ENCODE data around the gene AKTIP.

- TF ChIP-seq POLR2AphosphoS5 (IDR thresholded peaks at IDR 0.05; ENCODE audit: low read depth, low read length) (no peak), ZBTB33 (IDR thresholded peaks at IDR 0.05; ENCODE audit: extremely low read depth, insufficient replicate concordance, low read length) (no peak), CTCF (IDR thresholded peaks at IDR 0.05 in 2 of 3, conservative IDR thresholded peaks at IDR 0.05 in 1 of 3; ENCODE audit: borderline replicate concordance in 1 of 3, insufficient read depth in 1 of 3, low read depth in 2 of 3, low read length in 2 of 3) (no peak), EZH2phosphoT487 (IDR thresholded peaks at IDR 0.05; ENCODE audit: borderline replicate concordance) (no peak), YY1 (IDR thresholded peaks at IDR 0.05; ENCODE audit: extremely low read depth, insufficient replicate concordance, low read depth, low read length) (no peak), ATF3 (IDR thresholded peaks at IDR 0.05) (no peak), ZFX (IDR thresholded peaks at IDR 0.05) (no peak), SP1 (IDR thresholded peaks at IDR 0.05; ENCODE audit: low read depth) (no peak)
Measured at GRCh38 chr16:53476867-53477266, 26.1 kb downstream of the AKTIP start.
